Globus pallidus (tissue), 1 donor: ENCODE results near the gene B4GALNT3.

Source experiments
- DNase-seq: peaks from one replicate; pipeline ENCODE4 v3.0.0-alpha.2; 2015; ENCODE audit warnings: low spot score

The B4GALNT3 gene

DNA sequence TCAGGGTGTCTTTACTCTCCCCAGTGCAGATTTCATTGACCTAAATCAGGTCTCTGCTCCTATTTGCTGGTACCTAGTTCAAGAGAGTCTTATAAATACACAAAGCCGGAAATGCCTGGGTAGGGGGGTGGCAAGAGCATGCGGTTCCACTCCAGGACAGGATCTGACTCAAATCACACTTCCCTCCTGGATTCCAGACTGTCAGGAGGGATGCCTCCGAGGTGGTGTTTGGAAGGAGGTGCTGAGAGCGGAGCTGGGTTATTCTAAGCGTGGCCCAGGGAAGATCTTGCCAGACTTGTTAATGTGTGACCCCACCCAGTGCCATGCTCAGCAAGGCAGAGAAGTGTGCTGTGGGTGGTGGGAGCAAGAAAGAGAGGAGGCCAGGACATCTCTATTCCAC, 49.8 kb downstream of the B4GALNT3 start:
- no peak for DNase-seq

DNA sequence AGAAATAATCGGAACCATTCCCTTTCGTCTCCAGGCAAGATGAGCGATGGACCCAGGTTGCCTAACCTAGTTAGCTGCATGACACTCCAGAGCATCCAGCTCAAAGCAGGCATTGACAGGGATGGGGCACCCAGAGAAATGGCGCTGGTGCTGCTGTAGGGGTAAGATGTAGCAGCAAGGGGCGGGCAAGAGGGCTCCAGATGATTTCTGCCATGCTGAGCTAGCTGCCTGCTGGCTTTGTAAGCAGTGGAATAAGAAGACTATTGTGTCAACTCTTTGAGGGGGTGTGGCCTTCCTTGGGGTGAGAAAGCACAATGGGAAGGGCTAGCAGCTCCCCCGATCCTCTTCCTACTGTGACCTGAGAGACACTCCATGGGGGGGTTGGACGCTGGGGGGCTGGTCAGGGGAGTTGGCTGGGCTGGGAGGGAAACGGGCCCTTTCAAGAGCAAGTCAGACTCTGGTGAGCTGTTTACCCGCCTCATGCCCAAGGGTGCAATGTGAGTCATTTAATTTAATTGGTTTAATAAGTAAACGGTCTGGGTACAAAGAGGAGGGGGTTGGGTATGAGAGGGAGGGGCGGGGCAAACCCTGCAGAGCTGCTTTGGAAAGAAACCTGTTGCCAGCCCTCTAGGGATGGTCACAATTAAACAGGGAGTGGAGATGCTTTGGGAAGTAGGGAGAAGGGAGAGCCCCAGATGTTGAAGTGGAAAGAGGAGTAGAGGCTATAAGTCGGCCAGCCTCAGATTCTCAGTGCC, 50.5 kb downstream of the B4GALNT3 start:
- DNase-seq, result peak; percentile 75

DNA sequence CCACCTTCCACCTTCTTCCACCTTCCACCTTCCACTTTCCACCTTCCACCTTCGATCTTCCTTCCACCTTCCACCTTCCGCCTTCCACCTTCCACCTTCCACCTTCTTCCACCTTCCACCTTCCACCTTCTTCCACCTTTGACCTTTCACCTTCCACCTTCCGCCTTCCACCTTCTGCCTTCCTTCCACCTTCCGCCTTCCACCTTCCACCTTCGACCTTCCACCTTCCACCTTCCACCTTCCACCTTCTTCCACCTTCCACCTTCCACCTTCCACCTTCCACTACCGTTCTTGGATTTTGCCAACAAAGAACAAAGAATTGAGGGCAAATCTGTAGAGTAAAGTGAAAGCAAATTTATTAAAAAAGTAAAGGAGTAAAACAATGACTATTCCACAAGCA, 53.2 kb downstream of the B4GALNT3 start:
- no peak for DNase-seq

DNA sequence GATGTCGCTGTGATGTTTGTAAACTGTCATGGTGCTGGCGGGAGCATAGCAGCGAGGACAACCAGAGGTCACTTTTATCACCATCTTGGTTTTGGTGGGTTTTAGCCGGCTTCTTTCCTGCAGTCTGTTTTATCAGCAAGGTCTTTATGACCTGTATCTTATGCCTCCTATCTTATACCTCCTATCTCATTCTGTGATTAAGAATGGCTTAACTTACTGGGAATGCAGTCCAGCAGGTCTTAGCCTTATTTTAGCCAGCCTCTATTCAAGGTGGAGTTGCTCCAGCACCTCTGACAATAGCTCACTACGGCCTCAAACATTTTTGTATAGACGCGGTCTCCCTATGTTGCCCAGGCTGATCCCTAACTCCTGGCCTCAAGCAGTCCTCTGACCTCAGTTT, 53.7 kb downstream of the B4GALNT3 start:
- no peak for DNase-seq

DNA sequence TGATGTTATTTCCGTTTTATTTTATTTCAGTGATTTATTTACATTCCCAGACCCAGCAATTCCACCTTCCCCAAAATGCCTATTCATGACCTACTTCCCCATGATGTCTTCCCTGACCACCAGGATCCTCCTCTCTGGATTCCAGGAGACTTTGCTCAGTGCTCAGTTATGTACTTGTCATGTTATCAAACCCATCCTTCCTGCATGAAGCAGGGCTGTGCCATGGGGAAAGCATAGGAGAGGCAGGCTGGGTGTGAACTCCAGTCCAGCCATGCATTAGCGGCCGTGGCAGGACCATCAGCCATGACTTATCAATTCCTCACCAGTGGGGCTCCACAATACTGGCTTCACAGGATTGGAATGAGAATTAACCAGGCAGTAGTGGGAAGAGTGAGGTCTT, 57.8 kb downstream of the B4GALNT3 start:
- no peak for DNase-seq

DNA sequence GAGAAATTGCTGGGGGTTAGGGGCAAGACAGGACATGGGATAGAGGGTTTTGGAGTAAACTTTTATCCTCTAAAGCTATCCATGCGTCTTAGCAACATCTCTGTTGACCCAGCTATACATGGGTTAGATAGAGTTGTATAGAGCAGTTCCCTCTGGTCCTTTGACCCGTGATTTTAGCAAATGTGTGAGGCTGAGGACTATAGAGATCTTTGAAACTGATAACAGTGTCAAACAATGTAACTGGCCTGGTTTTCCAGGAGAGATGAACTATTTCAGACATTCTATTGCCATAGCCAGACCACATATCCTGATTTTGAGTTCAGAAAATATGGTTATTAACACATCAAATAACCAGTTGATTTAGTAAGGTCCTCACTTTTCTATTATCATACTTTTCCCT, 60.4 kb downstream of the B4GALNT3 start:
- no peak for DNase-seq

DNA sequence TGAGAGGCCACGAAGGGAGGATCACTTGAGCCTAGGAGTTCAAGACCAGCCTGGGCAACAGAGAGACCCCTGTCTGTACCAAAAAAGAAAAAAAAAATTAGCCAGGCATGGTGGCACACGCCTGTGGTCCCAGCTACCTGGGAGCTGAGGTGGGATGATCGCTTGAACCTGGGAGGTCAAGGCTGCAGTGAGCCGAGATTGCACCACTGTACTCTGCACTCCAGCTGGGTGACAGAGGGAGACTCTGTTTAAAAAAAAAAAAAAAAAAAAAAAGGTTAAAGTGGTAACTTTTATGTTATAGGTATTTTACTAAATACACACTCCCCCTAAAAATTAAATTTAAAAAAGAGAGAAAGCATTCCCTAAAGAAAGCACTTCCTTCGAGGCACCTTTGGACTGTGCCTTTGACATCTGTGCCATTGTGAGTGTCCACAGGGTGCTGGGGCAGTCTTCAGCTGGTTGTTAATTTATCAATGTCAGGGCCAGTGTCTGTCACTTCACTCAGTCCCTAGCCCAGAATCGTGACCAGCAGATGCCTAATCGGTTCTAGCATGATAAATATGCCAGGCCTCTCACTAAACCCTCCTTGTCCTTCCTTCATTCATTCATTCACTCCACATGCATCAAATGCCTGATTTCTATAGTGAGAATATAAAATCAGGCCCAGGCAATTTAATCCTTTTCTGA, 63.1 kb downstream of the B4GALNT3 start:
- no peak for DNase-seq

DNA sequence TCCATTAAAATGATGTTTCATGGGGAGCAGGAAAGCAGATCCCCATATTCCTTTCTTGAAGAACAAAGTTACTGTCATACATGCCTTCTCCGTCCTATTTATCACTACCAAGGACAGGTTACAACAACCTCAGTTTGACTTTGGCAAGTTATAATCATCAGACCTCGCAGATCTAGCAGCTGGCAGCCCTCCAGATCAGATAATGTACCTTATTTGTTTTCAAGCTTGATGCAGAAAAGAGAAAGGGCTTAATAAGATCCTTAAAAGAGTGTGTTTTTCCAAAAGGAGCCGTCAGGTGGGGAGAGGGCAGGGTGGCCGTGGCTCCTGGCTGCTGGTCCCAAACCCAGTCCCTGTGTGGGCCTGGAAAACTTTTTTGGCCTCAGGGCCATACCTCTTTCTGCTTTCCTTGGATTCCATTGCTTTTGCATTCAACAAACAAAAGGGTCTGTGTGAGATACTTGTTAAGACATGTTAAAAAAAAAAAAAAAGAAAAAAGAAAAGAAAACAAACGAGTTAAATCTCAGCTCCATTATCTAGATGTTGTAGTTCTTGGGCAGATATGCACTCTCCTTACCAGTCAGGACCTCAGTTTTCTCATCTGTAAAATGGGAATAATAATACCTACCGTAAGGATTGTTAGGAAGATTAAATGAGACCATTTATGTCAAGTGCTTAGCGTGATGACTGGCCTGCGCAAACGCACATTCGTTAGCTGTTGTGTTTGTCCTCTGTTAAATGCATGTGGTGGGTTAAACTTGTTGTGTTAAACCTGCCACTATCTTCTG, 64.6 kb downstream of the B4GALNT3 start:
- no peak for DNase-seq

DNA sequence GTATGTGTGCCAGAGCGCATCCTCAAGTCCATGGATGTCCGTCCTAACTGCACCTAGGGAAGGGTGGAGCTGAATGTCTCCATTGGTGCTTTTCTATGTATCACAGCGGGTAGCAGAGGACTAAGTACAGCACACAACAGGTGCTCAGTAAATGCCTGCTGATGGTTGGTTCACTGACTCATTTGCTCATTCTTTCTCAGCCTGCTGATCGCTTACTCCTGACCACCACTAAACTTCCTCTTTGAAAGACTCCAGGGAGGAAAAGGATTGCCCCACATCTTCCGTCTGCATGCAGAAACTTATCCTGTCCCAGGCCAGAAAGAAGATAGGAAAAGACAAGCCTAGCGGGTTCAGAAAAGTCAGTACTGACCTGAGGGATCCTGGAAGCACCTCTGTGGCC, 66.3 kb downstream of the B4GALNT3 start:
- DNase-seq, result no peak

DNA sequence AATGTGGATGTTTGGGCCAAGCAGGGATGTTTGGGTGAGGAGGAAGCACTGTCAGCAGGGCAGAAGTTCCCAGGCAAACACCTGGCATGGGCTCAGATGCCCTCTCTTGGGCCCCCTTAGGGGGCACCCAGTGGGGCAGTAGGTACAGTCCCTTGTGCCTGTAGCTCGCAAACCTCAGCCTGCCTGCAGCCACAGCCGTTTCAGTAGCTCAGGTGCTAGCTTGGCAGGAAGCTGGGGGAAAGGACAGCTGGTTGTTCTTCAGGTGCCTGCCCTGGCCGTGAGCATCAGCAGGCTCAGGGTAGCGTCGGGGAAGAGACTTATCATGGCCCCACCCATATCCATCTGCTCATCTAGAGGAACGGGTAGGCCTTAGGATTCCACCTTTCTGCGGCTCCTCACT, 67.5 kb downstream of the B4GALNT3 start:
- DNase-seq, result no peak

DNA sequence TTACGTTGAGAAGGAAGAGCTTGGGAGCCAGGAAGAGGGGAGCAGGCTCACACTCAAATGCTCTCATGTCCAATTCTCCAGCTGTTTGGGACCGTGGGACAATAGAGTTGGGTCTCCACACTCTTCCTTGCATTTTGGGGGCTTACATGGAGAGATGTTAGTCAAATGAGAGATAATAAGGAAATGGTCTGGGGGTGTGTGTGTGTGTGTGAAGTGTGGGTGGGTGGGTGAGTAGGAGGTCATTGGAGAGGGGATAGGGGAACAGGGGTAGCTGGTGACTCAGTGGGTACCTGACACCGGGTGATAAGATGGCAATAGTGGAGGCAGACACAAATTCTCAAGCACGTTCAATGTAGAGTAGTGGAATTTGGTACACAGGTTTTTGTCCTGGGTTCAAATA, 68.0 kb downstream of the B4GALNT3 start:
- DNase-seq, result no peak

DNA sequence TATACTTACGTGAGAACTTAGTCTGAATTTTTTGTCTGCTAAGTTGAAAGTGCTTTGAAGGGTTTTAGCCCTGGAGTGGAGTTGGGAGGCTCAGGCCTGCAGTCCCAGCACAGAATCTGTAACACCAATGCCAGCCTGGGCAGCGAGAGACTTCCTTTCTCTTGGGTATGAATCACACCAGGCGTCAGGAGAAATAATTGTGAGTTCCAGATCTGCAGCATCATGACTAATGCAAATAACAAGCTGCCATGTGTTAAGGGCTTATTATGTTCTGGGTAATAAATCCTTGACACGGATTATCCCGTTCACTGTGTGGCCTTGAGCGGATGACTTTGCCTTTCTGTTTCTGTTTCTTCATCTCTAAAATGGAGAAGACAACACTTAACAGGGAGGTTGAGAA, 70.6 kb downstream of the B4GALNT3 start:
- no peak for DNase-seq

DNA sequence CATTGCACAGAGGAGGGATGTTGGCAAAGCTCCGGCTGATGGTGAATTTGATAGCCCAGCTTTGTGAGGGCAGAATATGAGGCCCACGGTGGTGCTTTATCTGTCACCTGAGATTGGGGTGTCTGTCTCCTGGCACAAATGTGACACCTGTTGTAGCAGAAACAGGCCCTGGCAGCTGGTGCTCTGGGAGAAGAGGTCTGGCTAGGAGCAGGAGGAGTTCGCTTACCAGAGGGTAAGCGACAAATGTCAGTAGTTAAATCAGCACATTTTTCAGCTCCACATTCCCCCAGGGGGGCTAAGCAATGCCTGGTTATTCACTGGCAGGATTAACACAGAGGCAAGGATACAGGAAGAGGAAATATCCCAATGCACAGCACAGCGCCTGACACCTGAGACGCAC, 71.1 kb downstream of the B4GALNT3 start:
- DNase-seq, result no peak

DNA sequence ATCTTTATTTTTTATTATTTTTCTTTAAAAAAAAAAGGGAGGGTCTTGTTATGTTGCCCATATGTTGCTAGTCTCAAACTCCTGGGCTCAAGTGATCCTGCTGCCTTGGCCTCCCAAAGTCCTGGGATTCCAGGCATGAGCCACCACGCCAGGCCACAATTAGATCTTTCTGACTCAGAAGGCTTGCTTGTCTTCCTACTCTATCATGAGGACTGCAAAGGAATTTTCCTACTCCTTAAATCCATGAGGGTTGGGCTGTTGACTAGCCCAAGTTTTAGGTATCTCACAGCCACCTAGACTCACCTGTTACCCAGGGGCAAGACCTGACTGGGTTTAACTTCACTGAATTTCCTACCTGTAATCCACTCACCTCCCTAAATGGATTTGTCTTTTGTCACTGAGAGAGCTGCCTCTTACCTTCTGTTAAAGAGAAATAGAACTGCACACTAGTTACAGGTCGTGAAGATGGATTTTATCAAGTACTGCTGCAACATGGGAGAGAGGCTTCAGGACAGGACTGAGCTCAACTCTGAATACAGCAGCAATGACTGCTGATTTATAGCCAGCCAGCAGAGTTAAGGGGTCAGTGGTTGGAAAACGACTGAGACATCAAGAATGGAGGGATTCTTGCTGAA, 72.3 kb downstream of the B4GALNT3 start:
- no peak for DNase-seq

DNA sequence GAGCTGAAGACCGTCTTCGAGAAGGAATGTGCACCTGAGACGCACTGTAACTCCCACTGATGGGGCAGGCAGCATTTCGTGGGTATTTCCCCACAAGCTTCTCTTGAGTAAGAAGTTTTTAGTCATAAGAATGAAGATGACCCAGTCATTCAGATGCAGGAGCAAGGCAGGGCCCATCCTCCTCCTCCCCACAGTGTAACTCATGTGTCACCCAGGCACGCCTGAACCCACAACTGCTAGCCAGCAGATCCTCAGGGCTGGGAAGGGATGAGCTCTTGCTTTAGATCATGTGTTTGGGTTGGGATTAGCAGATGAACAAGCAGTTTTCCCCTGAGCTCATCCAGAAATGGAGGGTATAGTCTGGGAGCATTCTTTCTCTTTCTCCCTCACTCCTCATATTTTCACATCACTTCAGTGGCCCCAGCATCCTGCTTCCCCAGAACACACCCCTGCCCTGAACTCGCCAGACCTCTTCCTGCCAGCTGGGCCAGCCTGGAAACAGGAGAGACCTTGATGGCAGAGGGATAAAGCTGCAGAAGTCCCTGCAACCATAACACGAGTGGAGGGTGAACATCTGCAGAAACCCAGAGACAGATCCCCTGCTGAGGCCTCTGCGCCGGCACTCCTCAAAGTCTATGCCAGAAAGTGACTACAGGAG, 73.3 kb downstream of the B4GALNT3 start:
- no peak for DNase-seq

DNA sequence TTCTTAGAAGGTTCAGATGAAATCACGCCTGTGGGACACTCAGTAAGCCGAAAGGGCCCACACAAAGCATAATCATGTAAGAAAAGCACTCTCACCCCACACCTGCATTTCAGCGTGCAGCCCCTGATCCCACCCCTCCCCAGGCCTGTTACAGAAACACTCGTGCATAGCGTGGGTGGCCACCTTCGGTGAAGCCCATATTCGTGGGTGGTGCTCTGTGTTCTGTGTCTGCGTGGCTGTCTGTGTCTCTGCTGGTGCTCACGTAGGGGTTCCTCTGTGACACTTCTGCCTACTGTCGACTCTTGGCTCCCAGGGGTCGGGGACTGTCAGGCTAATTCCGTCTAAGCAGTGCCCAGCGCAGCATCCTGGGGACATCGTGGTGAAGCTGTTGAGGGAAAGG, 74.0 kb downstream of the B4GALNT3 start:
- no peak for DNase-seq

DNA sequence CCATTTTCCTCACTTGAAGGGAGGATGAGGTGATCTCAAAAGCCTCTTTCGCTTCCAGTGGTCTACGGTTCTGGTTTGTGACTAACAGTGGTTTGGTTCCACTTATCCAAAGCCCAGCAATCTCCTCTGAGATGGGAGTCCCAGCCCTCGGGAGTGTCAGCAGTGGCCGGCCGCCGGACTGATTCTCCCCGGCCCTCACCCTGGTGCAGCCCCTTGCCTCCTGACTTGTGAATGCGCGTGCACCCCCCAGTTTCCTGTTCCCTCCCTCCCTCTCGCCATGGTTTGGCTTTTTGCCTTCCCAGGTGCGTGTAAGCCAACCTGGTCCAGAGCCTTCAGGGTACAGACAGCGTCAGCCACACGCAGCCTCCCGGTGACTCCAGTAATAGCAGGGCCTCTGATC, 74.5 kb downstream of the B4GALNT3 start:
- DNase-seq, result no peak

DNA sequence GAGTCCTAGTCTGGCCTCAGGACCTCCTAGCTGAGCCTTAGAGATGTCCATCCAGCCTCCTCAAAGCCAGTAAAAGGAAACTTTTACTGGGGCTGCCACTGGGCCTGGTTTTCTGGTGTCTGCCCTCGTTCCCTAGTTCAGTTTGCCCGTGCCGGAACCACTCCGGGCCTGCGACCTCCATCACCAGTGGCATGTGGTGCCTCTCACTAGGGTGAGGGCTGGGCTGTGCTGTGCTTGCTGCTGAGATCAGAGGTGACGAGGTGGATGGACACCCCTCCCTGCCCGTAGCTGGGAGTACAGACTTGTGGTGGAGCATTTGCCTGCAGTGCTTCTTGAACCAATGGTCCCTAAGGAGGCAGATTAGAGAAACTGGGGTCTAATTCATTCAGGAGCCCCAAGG, 75.7 kb downstream of the B4GALNT3 start:
- no peak for DNase-seq

DNA sequence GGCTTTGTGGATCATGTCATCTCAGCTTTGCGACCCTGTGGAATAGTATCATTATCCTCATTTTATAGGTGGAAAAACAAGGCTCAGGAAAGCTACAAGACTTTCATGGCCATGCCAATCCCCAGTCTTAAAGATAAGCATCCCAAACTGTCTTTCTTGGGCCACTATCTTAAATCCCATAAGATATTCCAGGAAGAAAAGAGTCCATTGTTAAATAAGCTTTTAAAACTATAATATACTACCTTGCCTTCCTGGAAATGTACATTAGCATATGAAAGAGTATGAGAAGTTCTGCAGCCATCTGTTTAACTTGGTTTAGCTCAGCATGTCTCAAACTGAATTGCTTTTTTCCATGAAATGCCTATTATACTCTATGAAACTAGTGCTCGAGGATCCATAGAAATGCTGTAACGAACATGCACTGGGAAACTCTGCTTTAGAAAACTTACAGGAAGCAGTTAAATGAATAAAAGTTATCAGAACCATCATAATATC, 77.1 kb downstream of the B4GALNT3 start:
- no peak for DNase-seq

DNA sequence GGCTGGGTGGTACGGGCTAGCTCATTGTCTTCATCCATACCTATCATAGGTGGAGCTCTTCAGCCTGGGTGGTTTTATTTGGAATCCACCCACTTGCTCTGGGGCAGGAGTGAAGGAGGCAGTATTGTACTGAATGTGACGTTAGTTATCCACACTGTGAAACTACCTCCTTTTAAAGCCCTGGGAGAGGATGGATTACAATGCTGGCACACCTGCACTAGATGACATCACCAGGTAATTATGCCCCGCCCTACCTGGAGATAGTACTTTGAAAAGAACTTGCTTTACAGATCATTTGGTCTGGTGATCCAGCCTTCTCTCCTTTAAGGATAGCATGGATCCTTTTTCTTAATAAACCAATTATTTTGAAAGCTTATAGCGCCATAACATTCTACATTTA, 78.0 kb downstream of the B4GALNT3 start:
- DNase-seq, result no peak

DNA sequence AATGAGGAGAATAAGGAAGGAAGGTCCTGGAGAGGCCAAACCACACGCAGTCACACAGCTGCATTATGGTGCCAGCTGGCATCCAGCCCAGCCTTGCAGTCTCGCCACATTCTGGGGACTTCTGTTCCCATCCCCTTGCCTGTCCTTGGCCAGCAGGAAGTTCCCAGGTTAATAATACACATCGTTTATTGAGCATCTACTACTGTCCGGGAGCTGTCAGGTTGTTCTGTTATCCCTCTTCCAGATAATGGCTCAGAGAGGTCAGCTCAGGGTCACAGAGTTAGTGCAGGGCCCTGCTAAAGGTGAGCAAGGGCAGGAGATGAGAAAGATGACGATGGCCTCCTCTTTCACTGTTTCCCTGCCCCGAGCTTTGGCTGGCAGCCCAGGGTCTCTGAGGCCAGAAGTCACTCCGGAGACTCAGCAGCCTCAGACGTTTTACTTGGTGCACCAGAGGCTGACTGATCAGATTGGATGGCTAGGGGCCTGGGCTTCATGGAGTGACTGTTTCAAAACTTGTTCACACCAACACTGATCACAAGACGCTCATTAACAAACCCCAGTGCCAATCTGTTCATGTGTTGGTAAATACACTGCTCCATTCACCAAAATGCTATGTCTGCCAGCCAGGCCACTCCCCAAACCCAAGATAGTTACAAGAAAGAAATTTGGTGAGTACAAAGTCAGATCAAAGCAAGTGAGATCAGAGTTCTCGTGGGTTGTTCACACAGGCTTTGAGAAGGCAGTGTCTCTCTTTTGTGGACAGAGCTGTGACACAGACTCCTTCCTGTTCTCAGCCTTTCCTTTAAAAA, 79.2 kb downstream of the B4GALNT3 start:
- DNase-seq, result peak; percentile 57
